GM23338 (cell line): ENCODE results near the gene DSCAML1.

Source experiments
- CREB1 ChIP-seq: fragments of 250-450 bp; sonication (Bioruptor Pico); IDR thresholded peaks from 2 replicates; pipeline ENCODE4 v1.5.0; 2020; ENCODE audit warnings: low read depth, mild to moderate bottlenecking, moderate library complexity
- EZH2 ChIP-seq: fragments of 200-600 bp; sonication (generic); IDR thresholded peaks from one replicate; pipeline ENCODE4 v1.8.0; 2017; ENCODE audit warnings: antibody characterized with exemption, mild to moderate bottlenecking, low read depth; ENCODE audit not compliant: unreplicated experiment
- EZH2phosphoT487 ChIP-seq: fragments of 200-600 bp; sonication (generic); IDR thresholded peaks from one replicate; pipeline ENCODE4 v1.8.1; 2018; ENCODE audit warnings: antibody characterized with exemption; ENCODE audit not compliant: unreplicated experiment
- JUNB ChIP-seq: IDR thresholded peaks from one replicate; pipeline ENCODE4 v1.6.1; 2016; ENCODE audit warnings: antibody characterized with exemption; ENCODE audit not compliant: unreplicated experiment
- POLR2AphosphoS5 ChIP-seq: IDR thresholded peaks from 2 replicates; pipeline ENCODE4 v1.6.1; 2016; ENCODE audit warnings: antibody characterized with exemption, low read depth
- STAT1 ChIP-seq: IDR thresholded peaks from one replicate; pipeline ENCODE4 v1.6.1; 2016; ENCODE audit warnings: antibody characterized with exemption; ENCODE audit not compliant: unreplicated experiment
- ZNF114 ChIP-seq: fragments of 250-450 bp; sonication (Bioruptor Pico); IDR thresholded peaks from 2 replicates; pipeline ENCODE4 v1.5.0; 2020; ENCODE audit warnings: mild to moderate bottlenecking, moderate library complexity
- ZNF331 ChIP-seq: fragments of 250-450 bp; sonication (Bioruptor Pico); IDR thresholded peaks from 2 replicates; pipeline ENCODE4 v1.5.0; 2020; ENCODE audit warnings: low read depth, mild to moderate bottlenecking, moderate library complexity
- TF ChIP-seq, protein P1 (sequence below), 2 experiments: fragments of 200-600 bp in 1 of 2; sonication (generic) in 1 of 2; conservative IDR thresholded peaks; 2 replicates each; pipeline versions ENCODE4 v1.5.1 to v1.6.1; 2016 to 2017; ENCODE audit warnings: antibody characterized with exemption in 2 of 2, low read depth in 2 of 2, mild to moderate bottlenecking in 2 of 2, moderate library complexity in 1 of 2
- TF ChIP-seq, protein P2 (sequence below): IDR thresholded peaks from one replicate; pipeline ENCODE4 v1.6.1; 2018; ENCODE audit warnings: antibody characterized with exemption; ENCODE audit not compliant: unreplicated experiment
- TF ChIP-seq, protein P3 (sequence below): IDR thresholded peaks from 2 replicates; pipeline ENCODE4 v1.6.1; 2016; ENCODE audit warnings: antibody characterized with exemption

GRCh38 chr11:117601006-117601708 is 195.9 kb downstream of the DSCAML1 start:
- TF ChIP-seq, protein P1, sequence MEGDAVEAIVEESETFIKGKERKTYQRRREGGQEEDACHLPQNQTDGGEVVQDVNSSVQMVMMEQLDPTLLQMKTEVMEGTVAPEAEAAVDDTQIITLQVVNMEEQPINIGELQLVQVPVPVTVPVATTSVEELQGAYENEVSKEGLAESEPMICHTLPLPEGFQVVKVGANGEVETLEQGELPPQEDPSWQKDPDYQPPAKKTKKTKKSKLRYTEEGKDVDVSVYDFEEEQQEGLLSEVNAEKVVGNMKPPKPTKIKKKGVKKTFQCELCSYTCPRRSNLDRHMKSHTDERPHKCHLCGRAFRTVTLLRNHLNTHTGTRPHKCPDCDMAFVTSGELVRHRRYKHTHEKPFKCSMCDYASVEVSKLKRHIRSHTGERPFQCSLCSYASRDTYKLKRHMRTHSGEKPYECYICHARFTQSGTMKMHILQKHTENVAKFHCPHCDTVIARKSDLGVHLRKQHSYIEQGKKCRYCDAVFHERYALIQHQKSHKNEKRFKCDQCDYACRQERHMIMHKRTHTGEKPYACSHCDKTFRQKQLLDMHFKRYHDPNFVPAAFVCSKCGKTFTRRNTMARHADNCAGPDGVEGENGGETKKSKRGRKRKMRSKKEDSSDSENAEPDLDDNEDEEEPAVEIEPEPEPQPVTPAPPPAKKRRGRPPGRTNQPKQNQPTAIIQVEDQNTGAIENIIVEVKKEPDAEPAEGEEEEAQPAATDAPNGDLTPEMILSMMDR (conservative IDR thresholded peaks at IDR 0.05; ENCODE audit: low read depth in 2 of 2) = no peak
- TF ChIP-seq, protein P2, sequence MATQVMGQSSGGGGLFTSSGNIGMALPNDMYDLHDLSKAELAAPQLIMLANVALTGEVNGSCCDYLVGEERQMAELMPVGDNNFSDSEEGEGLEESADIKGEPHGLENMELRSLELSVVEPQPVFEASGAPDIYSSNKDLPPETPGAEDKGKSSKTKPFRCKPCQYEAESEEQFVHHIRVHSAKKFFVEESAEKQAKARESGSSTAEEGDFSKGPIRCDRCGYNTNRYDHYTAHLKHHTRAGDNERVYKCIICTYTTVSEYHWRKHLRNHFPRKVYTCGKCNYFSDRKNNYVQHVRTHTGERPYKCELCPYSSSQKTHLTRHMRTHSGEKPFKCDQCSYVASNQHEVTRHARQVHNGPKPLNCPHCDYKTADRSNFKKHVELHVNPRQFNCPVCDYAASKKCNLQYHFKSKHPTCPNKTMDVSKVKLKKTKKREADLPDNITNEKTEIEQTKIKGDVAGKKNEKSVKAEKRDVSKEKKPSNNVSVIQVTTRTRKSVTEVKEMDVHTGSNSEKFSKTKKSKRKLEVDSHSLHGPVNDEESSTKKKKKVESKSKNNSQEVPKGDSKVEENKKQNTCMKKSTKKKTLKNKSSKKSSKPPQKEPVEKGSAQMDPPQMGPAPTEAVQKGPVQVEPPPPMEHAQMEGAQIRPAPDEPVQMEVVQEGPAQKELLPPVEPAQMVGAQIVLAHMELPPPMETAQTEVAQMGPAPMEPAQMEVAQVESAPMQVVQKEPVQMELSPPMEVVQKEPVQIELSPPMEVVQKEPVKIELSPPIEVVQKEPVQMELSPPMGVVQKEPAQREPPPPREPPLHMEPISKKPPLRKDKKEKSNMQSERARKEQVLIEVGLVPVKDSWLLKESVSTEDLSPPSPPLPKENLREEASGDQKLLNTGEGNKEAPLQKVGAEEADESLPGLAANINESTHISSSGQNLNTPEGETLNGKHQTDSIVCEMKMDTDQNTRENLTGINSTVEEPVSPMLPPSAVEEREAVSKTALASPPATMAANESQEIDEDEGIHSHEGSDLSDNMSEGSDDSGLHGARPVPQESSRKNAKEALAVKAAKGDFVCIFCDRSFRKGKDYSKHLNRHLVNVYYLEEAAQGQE = no peak
- no peak for TF ChIP-seq POLR2AphosphoS5
- TF ChIP-seq EZH2 = no peak
- TF ChIP-seq EZH2phosphoT487 = no peak
- no peak for TF ChIP-seq STAT1
- no peak for TF ChIP-seq ZNF331
- TF ChIP-seq ZNF114 (CRISPR knock-in tag) = no peak
- TF ChIP-seq JUNB = no peak
- no peak for TF ChIP-seq CREB1 (CRISPR knock-in tag)
- TF ChIP-seq, protein P3, sequence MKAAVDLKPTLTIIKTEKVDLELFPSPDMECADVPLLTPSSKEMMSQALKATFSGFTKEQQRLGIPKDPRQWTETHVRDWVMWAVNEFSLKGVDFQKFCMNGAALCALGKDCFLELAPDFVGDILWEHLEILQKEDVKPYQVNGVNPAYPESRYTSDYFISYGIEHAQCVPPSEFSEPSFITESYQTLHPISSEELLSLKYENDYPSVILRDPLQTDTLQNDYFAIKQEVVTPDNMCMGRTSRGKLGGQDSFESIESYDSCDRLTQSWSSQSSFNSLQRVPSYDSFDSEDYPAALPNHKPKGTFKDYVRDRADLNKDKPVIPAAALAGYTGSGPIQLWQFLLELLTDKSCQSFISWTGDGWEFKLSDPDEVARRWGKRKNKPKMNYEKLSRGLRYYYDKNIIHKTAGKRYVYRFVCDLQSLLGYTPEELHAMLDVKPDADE = no peak
